ENCODE data around the gene ACYP2. TPM values are rescaled to one million over a fixed set of nuclear protein-coding genes. Genes with fewer than 3 reads are reported as not detected.
"Not testable (repeated sequence)": the region's sequence is repeated elsewhere in the genome, so short reads cannot be mapped to it uniquely, and the experiment has no call there.

ACYP2 gene
- total and polyA plus RNA-seq, 8 donors = 13.7 to 20.6 (median 16.2) TPM

DNA sequence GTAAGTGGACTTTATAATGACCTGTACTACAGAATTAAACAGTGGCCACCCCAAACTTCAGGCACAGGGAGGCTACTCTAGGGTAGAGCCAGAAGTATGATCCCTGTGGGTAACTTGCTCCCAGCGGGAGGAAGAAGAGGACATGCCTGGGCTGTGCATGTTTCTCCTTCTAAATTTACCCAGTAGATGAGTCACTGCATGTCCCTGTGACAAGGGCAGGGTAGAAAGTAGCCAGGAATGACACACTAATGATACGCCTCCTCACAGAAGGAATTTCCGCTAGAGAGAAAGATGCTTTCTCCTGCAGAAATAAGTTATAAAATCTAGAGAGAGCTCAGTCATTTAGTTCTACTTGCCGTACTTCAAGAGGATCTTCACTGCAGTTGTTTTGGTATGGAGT, 7.5 kb downstream of the ACYP2 start:
- Histone ChIP-seq H3K4me3 (no peak overlapping the region), H3K36me3 (peaks cover 0 to 8% of the 10 kb centered on the region in 2 donors), H3K27ac (no peak overlapping the region), H3K27me3 (no peaks in the 10 kb centered on the region), H3K4me1 (no peaks in the 10 kb centered on the region), H3K9me3 (peaks cover 0 to 10% of the 10 kb centered on the region in 2 donors)
- intact Hi-C loops (cut with DNase I) = no loop called here
- no peak for ATAC-seq
- DNase-seq = no peak
- TF ChIP-seq, protein P1, sequence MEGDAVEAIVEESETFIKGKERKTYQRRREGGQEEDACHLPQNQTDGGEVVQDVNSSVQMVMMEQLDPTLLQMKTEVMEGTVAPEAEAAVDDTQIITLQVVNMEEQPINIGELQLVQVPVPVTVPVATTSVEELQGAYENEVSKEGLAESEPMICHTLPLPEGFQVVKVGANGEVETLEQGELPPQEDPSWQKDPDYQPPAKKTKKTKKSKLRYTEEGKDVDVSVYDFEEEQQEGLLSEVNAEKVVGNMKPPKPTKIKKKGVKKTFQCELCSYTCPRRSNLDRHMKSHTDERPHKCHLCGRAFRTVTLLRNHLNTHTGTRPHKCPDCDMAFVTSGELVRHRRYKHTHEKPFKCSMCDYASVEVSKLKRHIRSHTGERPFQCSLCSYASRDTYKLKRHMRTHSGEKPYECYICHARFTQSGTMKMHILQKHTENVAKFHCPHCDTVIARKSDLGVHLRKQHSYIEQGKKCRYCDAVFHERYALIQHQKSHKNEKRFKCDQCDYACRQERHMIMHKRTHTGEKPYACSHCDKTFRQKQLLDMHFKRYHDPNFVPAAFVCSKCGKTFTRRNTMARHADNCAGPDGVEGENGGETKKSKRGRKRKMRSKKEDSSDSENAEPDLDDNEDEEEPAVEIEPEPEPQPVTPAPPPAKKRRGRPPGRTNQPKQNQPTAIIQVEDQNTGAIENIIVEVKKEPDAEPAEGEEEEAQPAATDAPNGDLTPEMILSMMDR (IDR thresholded peaks at IDR 0.05) = no peak

DNA sequence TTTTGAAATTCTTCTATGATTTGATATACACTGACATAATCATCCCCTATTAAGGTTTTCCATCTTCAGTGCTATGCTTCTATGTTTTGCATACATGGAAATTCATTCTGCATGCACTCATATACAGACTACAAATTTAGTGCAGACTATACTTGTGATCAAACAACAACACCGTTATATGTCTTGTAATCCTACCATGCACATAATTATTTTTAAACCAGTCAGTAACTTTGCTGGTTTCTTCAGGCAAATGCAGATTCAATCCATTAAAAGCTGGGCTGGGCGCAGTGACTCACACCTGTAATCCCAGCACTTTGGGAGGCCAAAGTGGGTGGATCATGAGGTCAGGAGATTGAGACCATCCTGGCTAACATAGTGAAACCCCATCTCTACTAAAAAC, 11.8 kb downstream of the ACYP2 start:
- H3K27me3 ChIP-seq; H3K9me3 ChIP-seq; H3K4me3 ChIP-seq; intact Hi-C loops (cut with DNase I); H3K4me1 ChIP-seq; DNase-seq; H3K27ac ChIP-seq; H3K36me3 ChIP-seq; ATAC-seq: not testable (repeated sequence)

DNA sequence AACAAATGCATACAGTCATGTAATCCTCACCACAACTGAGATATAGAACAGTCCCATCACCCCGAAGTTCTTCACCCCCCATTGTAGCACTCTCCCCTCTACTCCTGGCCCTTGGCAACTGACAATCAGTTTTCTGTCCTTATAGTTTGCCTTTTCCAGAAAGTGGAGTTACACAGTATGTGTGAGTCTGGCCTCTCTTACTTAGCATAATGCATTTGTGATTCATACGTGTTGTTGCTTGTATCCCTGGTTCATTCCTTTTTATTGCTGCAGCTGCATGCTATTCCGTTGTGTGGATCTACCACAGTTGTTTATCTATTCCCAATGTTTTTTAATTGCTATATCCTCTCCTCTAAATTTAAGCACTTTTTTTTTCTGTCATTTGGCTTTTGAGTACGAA, 17.6 kb downstream of the ACYP2 start:
- ATAC-seq (no peak), DNase-seq (no peak)
- Histone ChIP-seq H3K27ac (no peak overlapping the region), H3K9me3 (no peaks in the 10 kb centered on the region), H3K27me3 (no peaks in the 10 kb centered on the region), H3K4me3 (no peak overlapping the region), H3K4me1 (no peaks in the 10 kb centered on the region), H3K36me3 (no peaks in the 10 kb centered on the region)
- intact Hi-C loops (cut with DNase I) = no loop called here
- TF ChIP-seq, protein P1 (IDR thresholded peaks at IDR 0.05) = no peak

DNA sequence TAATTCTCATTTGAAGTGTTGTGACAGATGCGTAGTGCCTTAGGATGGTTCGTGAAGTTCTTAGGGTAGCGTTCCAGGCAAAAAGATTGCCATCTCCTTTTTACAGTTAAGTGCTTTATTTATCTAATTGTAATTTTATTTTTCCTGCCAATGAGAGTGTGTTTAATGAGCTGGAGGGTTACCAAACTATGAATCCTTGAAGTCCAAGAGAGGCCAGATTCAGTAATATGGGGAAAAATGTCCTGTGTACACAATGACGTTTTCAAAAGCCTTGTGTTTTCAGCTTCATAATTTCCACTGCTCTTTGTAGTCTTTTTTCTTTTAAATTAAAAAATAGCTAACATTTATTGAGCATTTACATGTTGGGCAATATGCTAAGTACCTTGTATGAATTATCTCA, 23.8 kb downstream of the ACYP2 start:
- no peak for ATAC-seq
- no peak for DNase-seq
- TF ChIP-seq, protein P1 (IDR thresholded peaks at IDR 0.05) = no peak
- intact Hi-C loops (cut with DNase I) = no loop called here
- H3K4me1 ChIP-seq = no peaks in the 10 kb centered on the region
- no peak overlapping the region for H3K27ac ChIP-seq
- H3K9me3 ChIP-seq = no peaks in the 10 kb centered on the region
- no peaks in the 10 kb centered on the region for H3K36me3 ChIP-seq
- H3K27me3 ChIP-seq = no peaks in the 10 kb centered on the region
- no peak overlapping the region for H3K4me3 ChIP-seq

DNA sequence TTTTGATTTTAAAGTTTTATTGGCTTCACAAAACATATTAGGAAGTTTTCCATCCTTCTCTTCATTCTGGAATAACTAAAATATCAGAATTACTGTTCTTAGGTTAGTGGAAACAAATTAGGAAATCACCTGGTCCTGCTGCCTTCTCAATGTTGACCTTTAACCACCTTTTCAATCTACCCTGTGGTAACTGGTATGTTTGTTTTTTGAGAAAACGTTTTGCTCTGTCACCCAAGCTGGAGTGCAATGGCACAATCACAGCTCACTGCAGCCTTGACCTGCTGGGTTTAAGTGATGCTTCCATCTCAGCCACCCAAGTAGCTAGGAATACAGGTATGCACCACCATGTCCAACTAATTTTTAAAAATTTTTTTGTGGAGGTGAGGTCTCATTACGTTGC, 28.4 kb downstream of the ACYP2 start:
- H3K27me3 ChIP-seq = no peaks in the 10 kb centered on the region
- DNase-seq = no peak
- no peak overlapping the region for H3K4me3 ChIP-seq
- TF ChIP-seq, protein P1 (IDR thresholded peaks at IDR 0.05) = no peak
- H3K4me1 ChIP-seq = no peaks in the 10 kb centered on the region
- no peaks in the 10 kb centered on the region for H3K9me3 ChIP-seq
- H3K36me3 ChIP-seq = no peaks in the 10 kb centered on the region
- no peak overlapping the region for H3K27ac ChIP-seq
- no peak for ATAC-seq
- intact Hi-C loops (cut with DNase I) = no loop called here

DNA sequence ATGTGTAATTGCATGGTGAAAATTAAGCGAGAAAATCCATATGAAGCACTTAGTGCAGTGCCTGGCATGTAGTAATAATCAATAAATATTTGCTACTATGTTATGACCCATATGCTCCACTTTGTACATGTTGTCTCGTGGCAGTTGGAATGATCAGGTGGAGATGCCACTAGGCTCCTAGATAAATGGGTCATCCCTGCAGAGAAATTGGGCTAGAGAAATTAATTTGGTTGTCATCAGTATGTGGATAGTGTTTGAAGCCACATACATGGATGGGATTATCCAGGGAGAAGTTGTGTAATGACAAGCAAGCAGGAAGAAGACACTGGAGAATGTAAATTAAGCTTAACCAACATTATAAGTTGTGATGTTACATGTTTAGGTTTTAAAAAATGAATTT, 33.0 kb downstream of the ACYP2 start:
- Histone ChIP-seq H3K9me3 (no peaks in the 10 kb centered on the region), H3K4me3 (no peak overlapping the region), H3K27me3 (no peaks in the 10 kb centered on the region), H3K27ac (no peak overlapping the region), H3K36me3 (no peaks in the 10 kb centered on the region), H3K4me1 (no peaks in the 10 kb centered on the region)
- TF ChIP-seq, protein P1 (IDR thresholded peaks at IDR 0.05) = no peak
- intact Hi-C loops (cut with DNase I) = no loop called here
- ATAC-seq = no peak
- DNase-seq = no peak
